PC-3 (cell line): ENCODE results near the gene PIGS.

ENCODE experiments used
- CTCF ChIP-seq: fragments of 300-600 bp; sonication (generic); conservative IDR thresholded peaks from 2 replicates; pipeline ENCODE4 v1.5.1; 2017; ENCODE audit warnings: antibody characterized with exemption, low read depth, mild to moderate bottlenecking, low read length
- EZH2phosphoT487 ChIP-seq: fragments of 300-600 bp; sonication (generic); IDR thresholded peaks from 2 replicates; pipeline ENCODE4 v1.6.1; 2018; ENCODE audit warnings: mild to moderate bottlenecking, antibody characterized with exemption, low read length, borderline replicate concordance

DNA sequence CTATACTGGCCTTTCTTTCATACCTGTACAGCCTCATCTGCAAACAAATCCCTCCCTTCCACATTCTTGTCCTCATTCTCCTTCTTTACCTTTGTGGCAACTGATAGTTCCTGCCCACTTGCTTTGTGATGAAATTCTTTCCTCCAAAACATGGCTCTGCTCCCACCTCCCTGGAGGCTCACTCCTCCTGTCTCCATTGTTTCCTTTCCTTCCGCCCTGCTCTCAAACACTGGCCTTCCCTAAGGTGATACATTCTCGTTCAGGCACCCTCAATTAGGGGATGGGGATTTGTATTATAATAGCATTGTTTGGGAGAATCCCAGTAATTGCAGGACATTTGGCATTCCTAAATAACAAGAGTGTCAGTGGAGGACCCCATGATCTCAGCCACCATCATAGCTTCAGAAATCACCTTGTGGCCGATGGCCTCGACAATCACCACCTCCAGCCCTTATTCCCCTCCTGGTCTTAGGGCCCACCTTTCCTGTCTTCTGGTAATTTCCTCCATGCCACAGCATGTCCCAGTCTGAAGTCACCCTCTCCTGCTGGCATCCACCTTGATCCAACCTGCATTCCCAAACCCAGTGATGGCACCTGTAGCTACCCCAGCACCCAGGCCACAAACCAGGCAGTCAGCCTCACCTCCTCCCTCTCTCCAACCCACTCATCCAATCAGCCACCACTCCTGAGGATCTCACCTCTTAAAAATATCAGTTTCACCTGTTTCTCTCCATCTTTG lies 26.8 kb downstream of the PIGS start:
- no peak for TF ChIP-seq EZH2phosphoT487
- TF ChIP-seq CTCF = no peak
